ENCODE results near the gene TMEM125.

TMEM125 gene

DNA sequence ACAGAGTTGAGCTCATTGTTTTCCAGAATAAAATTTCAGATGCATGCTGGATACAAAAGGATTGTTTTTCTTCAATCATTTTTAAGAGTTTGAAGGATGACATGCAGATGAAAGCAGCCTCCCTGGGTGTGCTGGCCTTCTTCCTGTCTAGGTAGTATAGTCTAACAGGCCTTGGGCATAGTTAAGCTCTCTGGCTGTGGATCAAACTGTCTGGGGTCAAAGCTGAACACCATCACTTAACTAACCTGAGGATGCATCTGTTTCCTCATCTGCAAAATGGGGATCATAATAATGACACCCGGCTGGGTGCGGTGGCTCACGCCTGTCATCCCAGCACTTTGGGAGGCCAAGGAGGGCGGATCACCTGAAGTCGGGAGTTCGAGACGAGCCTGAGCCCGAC, 25.0 kb downstream of the TMEM125 start:
- no peak for DNase-seq

DNA sequence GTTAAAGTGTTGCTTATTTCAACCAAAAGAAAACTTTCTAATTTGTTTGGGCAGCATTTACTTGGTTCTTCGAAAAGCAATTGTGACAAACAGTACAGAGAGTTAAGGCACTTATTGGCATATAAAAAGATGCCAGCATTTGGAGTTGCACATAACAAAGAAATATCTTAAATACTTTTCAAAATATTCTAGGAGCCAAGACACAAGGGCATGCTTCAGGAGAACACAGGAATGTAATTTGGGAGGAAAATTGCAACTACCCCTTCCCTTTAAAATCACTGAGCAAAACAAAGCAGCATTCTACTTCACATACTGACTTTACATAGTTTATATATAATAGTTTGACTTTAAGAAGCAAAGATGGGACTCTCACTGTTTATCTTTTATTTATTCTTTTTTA, 26.4 kb downstream of the TMEM125 start:
- DNase-seq = no peak

DNA sequence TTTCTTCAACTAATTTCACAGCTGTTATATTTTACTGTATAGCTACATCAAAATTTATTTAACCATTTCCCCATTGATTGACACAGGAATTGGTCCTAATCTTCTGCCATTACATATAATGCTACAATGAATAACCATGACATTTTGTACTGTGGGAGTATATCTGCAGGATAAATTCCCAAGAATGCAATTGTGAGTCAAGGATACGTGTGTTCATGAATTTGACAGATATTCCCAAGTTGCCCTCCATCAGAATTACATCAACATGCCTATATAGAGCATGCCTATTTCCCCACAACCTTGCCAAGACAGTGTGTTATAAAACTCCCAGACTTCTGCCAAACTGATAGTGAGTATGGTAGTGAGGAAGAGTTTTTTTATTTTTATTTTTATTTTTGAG, 28.3 kb downstream of the TMEM125 start:
- no peak for DNase-seq

- DNase-seq = no peak
Observed at GRCh38 chr1:43299101-43299500, 29.3 kb downstream of the TMEM125 start.

- DNase-seq = no peak
Observed at GRCh38 chr1:43300378-43301094, 30.8 kb downstream of the TMEM125 start, which contains the start of gene TIE1. TSS of gene TIE1 (plus strand) at chr1:43300982. CDS start at chr1:43301072, 90 bp downstream.

- no peak for DNase-seq
Observed at GRCh38 chr1:43302201-43302600, 32.4 kb downstream of the TMEM125 start.

DNA sequence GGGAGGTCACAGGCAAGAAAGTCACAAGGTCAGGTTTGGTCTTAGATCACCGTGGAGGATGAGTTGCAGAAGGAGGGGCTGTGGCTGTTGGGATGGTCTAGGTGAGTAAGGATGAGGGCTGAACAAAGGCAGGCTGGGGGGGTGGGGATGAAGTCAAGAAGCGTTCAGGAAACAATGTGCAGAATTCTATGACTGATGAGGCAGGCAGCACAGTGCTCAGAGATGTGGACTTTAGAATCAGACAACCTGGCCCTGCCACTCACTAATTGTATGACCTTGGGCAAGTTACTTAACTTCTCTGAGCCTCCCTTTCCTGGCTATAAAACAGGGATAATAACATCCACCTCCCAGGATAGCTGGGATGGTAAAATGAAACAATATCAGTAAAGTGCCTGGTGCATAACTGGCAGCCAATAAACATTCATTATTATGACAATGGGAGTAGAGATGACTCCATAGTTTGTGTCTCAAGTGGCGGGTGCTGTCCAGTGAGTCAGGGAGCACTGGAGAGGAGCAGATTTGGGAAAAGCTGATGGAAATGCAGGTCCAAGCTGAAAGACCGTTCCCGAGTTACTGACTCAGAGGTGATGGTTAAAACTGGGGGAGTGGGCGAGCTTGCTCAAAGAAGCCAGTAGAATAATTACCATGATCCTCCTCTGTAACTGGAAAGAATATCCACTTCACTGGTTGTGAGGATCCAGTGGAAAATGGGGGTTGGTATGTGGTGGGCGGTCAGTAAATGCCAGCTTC, 33.1 kb downstream of the TMEM125 start:
- no peak for DNase-seq

GRCh38 chr1:43303471-43304313, 33.9 kb downstream of the TMEM125 start:
- no peak for DNase-seq

GRCh38 chr1:43304314-43304681, 34.5 kb downstream of the TMEM125 start:
- DNase-seq = no peak

DNA sequence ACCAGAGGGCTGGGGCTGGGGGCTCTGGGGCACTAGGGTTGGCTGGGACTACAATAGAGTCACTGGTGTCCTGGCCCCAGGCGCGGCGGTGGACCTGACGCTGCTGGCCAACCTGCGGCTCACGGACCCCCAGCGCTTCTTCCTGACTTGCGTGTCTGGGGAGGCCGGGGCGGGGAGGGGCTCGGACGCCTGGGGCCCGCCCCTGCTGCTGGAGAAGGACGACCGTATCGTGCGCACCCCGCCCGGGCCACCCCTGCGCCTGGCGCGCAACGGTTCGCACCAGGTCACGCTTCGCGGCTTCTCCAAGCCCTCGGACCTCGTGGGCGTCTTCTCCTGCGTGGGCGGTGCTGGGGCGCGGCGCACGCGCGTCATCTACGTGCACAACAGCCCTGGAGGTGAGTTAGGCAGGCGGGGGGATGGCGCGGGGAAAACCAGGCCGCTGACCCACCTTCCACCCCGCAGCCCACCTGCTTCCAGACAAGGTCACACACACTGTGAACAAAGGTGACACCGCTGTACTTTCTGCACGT, 35.1 kb downstream of the TMEM125 start:
- DNase-seq = no peak

DNA sequence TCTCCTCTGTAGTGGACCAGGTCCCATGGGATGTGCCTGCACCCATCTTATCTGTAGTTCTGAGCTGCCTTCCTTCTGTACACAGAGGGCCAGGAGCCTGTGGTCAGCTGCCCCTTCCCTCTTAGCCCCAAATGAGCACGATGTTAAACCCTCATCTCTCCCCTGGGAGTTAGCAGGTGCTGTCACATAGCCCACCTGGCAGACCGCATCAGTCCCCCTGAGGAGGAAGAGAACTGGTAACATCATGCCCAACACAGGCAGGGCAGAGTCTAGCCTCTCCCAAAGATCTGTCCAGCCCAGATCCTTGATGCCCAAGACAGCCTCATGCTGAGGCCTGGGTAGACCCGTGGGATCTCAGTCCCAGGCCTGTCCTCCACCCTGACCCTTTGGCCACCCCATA, 35.7 kb downstream of the TMEM125 start:
- no peak for DNase-seq

- DNase-seq = no peak
Observed at GRCh38 chr1:43305926-43306687, 36.3 kb downstream of the TMEM125 start.

GRCh38 chr1:43306688-43307457, 37.1 kb downstream of the TMEM125 start:
- no peak for DNase-seq

- no peak for DNase-seq
Observed at GRCh38 chr1:43307458-43308158, 37.8 kb downstream of the TMEM125 start.

GRCh38 chr1:43308635-43309404, 39.0 kb downstream of the TMEM125 start:
- DNase-seq = no peak

DNA sequence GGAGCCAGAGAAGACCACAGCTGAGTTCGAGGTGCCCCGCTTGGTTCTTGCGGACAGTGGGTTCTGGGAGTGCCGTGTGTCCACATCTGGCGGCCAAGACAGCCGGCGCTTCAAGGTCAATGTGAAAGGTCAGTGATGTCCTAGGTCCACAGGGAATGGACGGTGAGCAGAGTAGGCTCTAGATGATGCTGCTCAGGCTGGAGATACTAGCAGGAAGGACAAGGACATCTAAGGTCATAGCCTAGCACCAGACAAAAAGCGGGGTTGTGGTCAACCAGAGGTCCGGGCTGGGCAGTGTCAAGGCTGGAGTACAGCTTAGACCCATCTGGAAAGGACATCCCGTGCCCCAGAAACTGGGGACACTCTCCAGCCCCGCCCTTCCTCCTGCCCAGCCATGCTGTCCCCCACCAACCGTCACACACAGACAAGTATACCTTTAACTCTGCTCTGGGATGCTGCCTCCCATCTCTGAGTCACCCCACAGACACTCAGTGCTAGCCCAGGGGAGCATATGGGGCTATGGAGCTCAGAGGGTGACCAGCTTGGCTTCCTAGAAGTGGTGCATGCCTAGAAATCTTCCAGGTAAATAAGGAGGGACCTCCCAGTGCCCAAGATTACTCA, 39.7 kb downstream of the TMEM125 start:
- DNase-seq = no peak

DNA sequence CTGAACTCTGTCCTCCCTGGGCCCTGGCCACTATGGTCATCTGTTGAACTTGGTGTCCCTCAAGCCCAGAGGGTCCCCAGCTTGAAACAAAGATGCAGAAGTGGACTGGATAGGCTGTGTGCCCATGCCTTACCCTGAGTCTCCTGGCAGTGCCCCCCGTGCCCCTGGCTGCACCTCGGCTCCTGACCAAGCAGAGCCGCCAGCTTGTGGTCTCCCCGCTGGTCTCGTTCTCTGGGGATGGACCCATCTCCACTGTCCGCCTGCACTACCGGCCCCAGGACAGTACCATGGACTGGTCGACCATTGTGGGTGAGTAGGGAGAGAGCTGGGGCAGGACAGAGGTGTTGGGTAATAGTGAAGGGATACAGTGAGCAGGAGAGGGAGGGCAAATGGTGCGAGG, 41.7 kb downstream of the TMEM125 start:
- no peak for DNase-seq

- no peak for DNase-seq
Observed at GRCh38 chr1:43312212-43312623, 42.4 kb downstream of the TMEM125 start.

- no peak for DNase-seq
Observed at GRCh38 chr1:43312663-43313515, 43.1 kb downstream of the TMEM125 start.

Data from CD4-positive, alpha-beta T cell treated with Interleukin-4 for 1 hour (primary cell).